ENCODE results near the gene ZBTB44.

DNA sequence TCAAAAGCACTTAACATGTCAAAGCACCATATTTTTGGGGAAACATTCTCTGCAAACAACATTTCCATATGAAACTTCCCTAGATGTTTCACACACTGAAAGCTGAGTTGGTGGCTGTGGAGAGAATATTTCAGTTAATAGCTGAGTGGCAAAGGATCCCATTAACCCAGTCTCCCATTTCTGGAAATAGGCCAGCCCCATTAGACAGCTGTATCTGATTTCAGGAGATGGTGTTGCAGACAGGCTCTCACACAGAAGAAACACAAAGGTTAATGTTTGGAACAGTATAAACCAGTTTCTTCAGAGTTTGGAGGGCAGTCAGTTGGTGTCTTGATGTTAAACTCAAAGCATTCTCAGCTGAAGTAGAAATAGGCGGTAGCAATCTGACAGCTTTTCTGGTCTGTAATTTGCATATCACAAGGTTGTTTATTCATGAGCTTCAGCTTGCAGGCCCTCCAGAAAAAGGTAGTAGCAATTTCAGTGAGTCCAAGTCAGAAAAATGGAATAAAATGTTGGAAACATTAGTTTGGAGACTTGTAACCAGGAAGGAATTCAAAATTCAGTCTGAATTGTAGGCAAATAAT, 15.5 kb upstream of the ZBTB44 start:
- TF ChIP-seq JUND (IDR thresholded peaks at IDR 0.05): no peak
- TF ChIP-seq, protein P1, sequence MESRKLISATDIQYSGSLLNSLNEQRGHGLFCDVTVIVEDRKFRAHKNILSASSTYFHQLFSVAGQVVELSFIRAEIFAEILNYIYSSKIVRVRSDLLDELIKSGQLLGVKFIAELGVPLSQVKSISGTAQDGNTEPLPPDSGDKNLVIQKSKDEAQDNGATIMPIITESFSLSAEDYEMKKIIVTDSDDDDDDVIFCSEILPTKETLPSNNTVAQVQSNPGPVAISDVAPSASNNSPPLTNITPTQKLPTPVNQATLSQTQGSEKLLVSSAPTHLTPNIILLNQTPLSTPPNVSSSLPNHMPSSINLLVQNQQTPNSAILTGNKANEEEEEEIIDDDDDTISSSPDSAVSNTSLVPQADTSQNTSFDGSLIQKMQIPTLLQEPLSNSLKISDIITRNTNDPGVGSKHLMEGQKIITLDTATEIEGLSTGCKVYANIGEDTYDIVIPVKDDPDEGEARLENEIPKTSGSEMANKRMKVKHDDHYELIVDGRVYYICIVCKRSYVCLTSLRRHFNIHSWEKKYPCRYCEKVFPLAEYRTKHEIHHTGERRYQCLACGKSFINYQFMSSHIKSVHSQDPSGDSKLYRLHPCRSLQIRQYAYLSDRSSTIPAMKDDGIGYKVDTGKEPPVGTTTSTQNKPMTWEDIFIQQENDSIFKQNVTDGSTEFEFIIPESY (IDR thresholded peaks at IDR 0.05): no peak
- TF ChIP-seq, protein P2, sequence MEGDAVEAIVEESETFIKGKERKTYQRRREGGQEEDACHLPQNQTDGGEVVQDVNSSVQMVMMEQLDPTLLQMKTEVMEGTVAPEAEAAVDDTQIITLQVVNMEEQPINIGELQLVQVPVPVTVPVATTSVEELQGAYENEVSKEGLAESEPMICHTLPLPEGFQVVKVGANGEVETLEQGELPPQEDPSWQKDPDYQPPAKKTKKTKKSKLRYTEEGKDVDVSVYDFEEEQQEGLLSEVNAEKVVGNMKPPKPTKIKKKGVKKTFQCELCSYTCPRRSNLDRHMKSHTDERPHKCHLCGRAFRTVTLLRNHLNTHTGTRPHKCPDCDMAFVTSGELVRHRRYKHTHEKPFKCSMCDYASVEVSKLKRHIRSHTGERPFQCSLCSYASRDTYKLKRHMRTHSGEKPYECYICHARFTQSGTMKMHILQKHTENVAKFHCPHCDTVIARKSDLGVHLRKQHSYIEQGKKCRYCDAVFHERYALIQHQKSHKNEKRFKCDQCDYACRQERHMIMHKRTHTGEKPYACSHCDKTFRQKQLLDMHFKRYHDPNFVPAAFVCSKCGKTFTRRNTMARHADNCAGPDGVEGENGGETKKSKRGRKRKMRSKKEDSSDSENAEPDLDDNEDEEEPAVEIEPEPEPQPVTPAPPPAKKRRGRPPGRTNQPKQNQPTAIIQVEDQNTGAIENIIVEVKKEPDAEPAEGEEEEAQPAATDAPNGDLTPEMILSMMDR (IDR thresholded peaks at IDR 0.05; ENCODE audit: low read depth, low read length, missing input control): no peak
